ENCODE measurements around the gene CMPK2.

CMPK2 gene

GRCh38 chr2:6810961-6811360 lies 54.7 kb downstream of the CMPK2 start:
- no peak for DNase-seq (ENCODE audit: low read depth)

GRCh38 chr2:6808426-6808825 lies 57.3 kb downstream of the CMPK2 start:
- no peak for DNase-seq (ENCODE audit: low read depth)

GRCh38 chr2:6806604-6807003 lies 59.1 kb downstream of the CMPK2 start:
- no peak for DNase-seq (ENCODE audit: low read depth)

GRCh38 chr2:6800553-6800952 lies 65.2 kb downstream of the CMPK2 start:
- DNase-seq (ENCODE audit: low read depth): no peak
